Measurements from ENCODE around the gene AOC1. TPM values are rescaled to one million over a fixed set of nuclear protein-coding genes. Genes with fewer than 3 reads are reported as not detected.
A peak's percentile ranks its signal among the peaks of the same experiment; 100 is the strongest.

The AOC1 gene
- total and polyA plus RNA-seq, 7 donors, result 1.4 to 155 (median 47.3) TPM; not detected in 3

DNA sequence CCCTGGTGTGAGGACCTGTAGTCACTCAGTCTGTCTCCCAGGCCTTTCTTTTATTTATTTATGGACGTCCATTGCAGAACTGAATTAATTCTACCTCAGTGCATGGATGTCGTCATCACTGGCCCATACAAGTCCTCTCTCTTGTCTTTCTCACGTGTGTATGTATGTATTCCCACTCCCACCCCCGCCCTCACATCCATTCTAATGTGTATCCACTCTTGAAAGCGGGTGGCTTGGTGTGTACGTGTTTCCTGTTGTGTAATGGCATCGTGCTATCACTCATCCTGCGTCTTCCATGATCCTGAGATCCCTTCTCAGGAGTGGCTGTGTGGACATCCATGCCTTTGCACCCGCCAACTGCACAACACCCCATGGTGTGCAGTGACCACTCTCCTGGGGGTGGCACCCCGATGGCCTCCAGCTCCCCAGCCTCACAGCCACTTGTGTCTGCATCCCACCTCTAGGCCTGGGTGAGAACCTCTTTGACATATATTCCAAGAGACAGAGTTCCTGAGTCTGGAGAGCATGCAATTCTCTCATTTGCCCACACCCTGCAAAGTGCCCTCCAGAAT lies 3.0 kb upstream of the AOC1 start:
- intact Hi-C loops (cut with DNase I), result no loop called here
- Histone ChIP-seq H3K36me3 (no peaks in the 10 kb centered on the region), H3K4me3 (no peak overlapping the region), H3K27me3 (peaks cover 0 to 6% (median 6%) of the 10 kb centered on the region in 3 donors), H3K27ac (no peak overlapping the region), H3K4me1 (peaks cover 0 to 12% (median 0%) of the 10 kb centered on the region in 4 donors), H3K9me3 (no peaks in the 10 kb centered on the region)
- no peak for TF ChIP-seq POLR2A (IDR thresholded peaks at IDR 0.05)
- no peak for TF ChIP-seq EP300 (IDR thresholded peaks at IDR 0.05)
- no peak for TF ChIP-seq POLR2AphosphoS5 (IDR thresholded peaks at IDR 0.05)
- no peak for TF ChIP-seq CTCF (IDR thresholded peaks at IDR 0.05)
- 90 to 91% methylated on average over 10 of the region's 10 CpGs for WGBS, 2 donors
- DNase-seq, result peak; percentile 29

- H3K27me3 ChIP-seq, result peaks cover 0 to 10% (median 6%) of the 10 kb centered on the region in 3 donors
- TF ChIP-seq EP300 (IDR thresholded peaks at IDR 0.05) (no peak), POLR2AphosphoS5 (IDR thresholded peaks at IDR 0.05) (no peak), CTCF (IDR thresholded peaks at IDR 0.05) (no peak), POLR2A (IDR thresholded peaks at IDR 0.05) (no peak)
- intact Hi-C loops (cut with DNase I), result no loop called here
- no peaks in the 10 kb centered on the region for H3K9me3 ChIP-seq
- H3K36me3 ChIP-seq, result no peaks in the 10 kb centered on the region
- no peak overlapping the region for H3K4me3 ChIP-seq
- 87 to 88% methylated on average over 5 of the region's 5 CpGs for WGBS, 2 donors
- no peak overlapping the region for H3K27ac ChIP-seq
- H3K4me1 ChIP-seq, result peaks cover 0 to 10% (median 0%) of the 10 kb centered on the region in 4 donors
- no peak for DNase-seq
Measured at GRCh38 chr7:150850273-150850672, 2.0 kb upstream of the AOC1 start.

DNA sequence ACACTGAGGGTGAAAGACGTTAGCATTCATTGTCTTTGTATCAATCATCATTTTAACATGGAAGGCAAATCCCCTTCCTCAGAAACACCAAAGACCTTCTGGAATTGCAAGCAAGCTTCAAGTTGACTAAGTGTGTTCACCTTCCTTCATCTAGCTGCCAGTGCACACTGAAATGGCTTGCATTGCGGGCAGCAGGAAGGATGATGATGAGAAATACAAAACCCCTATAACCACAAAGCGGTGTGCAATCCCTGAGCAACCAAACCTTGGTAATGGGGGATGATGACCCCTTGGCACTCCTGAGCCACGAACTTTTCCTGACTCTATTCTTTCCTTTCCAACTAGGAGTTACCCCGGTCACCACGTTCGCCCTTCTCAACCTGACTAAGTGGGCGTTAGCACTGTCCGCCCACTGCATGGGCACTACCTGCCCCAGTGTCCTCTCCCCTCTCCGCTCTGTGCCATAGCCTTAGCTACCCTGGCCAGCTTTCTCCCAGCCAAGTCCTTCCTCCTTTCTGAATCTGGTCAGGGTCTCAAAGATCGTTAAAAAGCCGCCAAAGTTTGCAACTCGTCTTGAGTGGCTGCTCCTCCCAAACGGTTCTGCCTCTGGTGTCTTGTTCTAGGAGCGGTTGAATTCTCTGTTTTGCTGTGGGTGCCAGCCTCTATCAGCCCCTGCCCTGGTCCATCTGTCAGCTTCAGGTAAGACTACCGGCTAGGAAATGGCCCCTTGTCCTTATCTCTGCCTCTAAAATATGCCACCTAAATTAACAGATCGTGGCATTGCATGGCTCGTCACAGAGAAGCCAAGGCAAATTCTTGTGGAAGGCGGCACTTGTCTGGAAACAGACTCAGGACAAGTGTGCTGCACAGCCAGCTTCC lies 586 bp upstream of the AOC1 start:
- no peak overlapping the region for H3K27ac ChIP-seq
- peak; percentile 25 for DNase-seq
- H3K27me3 ChIP-seq, result peaks cover 0 to 10% (median 6%) of the 10 kb centered on the region in 3 donors
- no peaks in the 10 kb centered on the region for H3K4me1 ChIP-seq
- WGBS, 2 donors, result 72 to 79% methylated on average over 19 of the region's 19 CpGs
- H3K36me3 ChIP-seq, result no peaks in the 10 kb centered on the region
- TF ChIP-seq CTCF (IDR thresholded peaks at IDR 0.05) (no peak), EP300 (IDR thresholded peaks at IDR 0.05) (no peak), POLR2AphosphoS5 (IDR thresholded peaks at IDR 0.05) (no peak), POLR2A (IDR thresholded peaks at IDR 0.05) (no peak)
- no peak overlapping the region for H3K4me3 ChIP-seq
- no peaks in the 10 kb centered on the region for H3K9me3 ChIP-seq
- intact Hi-C loops (cut with DNase I), result no loop called here

GRCh38 chr7:150854066-150855000 lies 2.0 kb downstream of the AOC1 start:
- DNase-seq, result peak; percentile 33
- H3K4me3 ChIP-seq, result no peak overlapping the region
- no peak overlapping the region for H3K27ac ChIP-seq
- 81 to 83% methylated on average over 19 of the region's 19 CpGs for WGBS, 2 donors
- peaks cover 0 to 10% (median 6%) of the 10 kb centered on the region in 3 donors for H3K27me3 ChIP-seq
- H3K9me3 ChIP-seq, result no peaks in the 10 kb centered on the region
- intact Hi-C loops (cut with DNase I), result no loop called here
- no peak for TF ChIP-seq EP300 (IDR thresholded peaks at IDR 0.05)
- no peak for TF ChIP-seq POLR2A (IDR thresholded peaks at IDR 0.05)
- no peak for TF ChIP-seq POLR2AphosphoS5 (IDR thresholded peaks at IDR 0.05)
- TF ChIP-seq CTCF (IDR thresholded peaks at IDR 0.05), result no peak
- H3K36me3 ChIP-seq, result no peaks in the 10 kb centered on the region
- no peaks in the 10 kb centered on the region for H3K4me1 ChIP-seq
